H9 (cell line): ENCODE measurements around the gene ZNF469. TPM values are rescaled to one million over a fixed set of nuclear protein-coding genes. Genes with fewer than 3 reads are reported as not detected.

Source experiments
- DNase-seq: peaks from one replicate; pipeline ENCODE4 v3.0.0-alpha.2; 2017
- H2AFZ ChIP-seq: one replicate; pipeline ENCODE4 v1.6.1; 2013; ENCODE audit warnings: mild to moderate bottlenecking, low read length, control low read depth, moderate library complexity
- H2AK5ac ChIP-seq: 2 replicates; pipeline ENCODE4 v1.6.1; 2013; ENCODE audit warnings: low read length, control low read depth, mixed read lengths; ENCODE audit not compliant: insufficient read length
- H2BK120ac ChIP-seq: one replicate; pipeline ENCODE4 v1.6.1; 2013; ENCODE audit warnings: low read depth, mild to moderate bottlenecking, low read length, control low read depth, inconsistent platforms; ENCODE audit not compliant: poor library complexity, severe bottlenecking
- H2BK12ac ChIP-seq: 2 replicates; pipeline ENCODE4 v1.6.1; 2013; ENCODE audit warnings: low read length, control low read depth, mixed read lengths, low read depth; ENCODE audit not compliant: insufficient read length
- H2BK15ac ChIP-seq: 2 replicates; pipeline ENCODE4 v1.6.1; 2013; ENCODE audit warnings: low read depth, low read length, control low read depth
- H2BK20ac ChIP-seq: one replicate; pipeline ENCODE4 v1.6.1; 2013; ENCODE audit warnings: low read depth, mild to moderate bottlenecking, low read length, control low read depth, inconsistent platforms; ENCODE audit not compliant: poor library complexity, severe bottlenecking
- H2BK5ac ChIP-seq: 2 replicates; pipeline ENCODE4 v1.6.1; 2013; ENCODE audit warnings: low read length, control low read depth, mixed read lengths; ENCODE audit not compliant: insufficient read length
- H3K14ac ChIP-seq: 2 replicates; pipeline ENCODE4 v1.6.1; 2013; ENCODE audit warnings: low read length, control low read depth; ENCODE audit not compliant: insufficient read depth
- H3K18ac ChIP-seq: 2 replicates; pipeline ENCODE4 v1.6.1; 2013; ENCODE audit warnings: low read depth, mild to moderate bottlenecking, mixed read lengths, low read length, control low read depth; ENCODE audit not compliant: insufficient read length
- H3K23ac ChIP-seq: 2 replicates; pipeline ENCODE4 v1.6.1; 2013; ENCODE audit warnings: low read length, control low read depth, mixed read lengths, low read depth; ENCODE audit not compliant: insufficient read length
- H3K23me2 ChIP-seq: 2 replicates; pipeline ENCODE4 v1.6.1; 2013; ENCODE audit warnings: low read depth, mild to moderate bottlenecking, mixed read lengths, low read length, control low read depth; ENCODE audit not compliant: insufficient read length, poor library complexity, severe bottlenecking
- H3K27ac ChIP-seq: 2 replicates; pipeline ENCODE4 v1.5.1; 2013; ENCODE audit warnings: low read length, control low read depth, mixed read lengths, low read depth; ENCODE audit not compliant: insufficient read length
- H3K27me3 ChIP-seq: 2 replicates; pipeline ENCODE4 v1.6.1; 2013; ENCODE audit warnings: low read length, control low read depth, inconsistent platforms; ENCODE audit not compliant: insufficient read depth
- H3K4ac ChIP-seq: 2 replicates; pipeline ENCODE4 v1.6.1; 2013; ENCODE audit warnings: low read depth, mild to moderate bottlenecking, control low read depth, inconsistent platforms, low read length, moderate library complexity
- H3K4me1 ChIP-seq: 2 replicates; pipeline ENCODE4 v1.6.1; 2013; ENCODE audit warnings: low read length, control low read depth, inconsistent platforms; ENCODE audit not compliant: insufficient read depth
- H3K4me2 ChIP-seq: 2 replicates; pipeline ENCODE4 v1.6.1; 2013; ENCODE audit warnings: low read length, control low read depth, mixed read lengths; ENCODE audit not compliant: insufficient read length, insufficient read depth
- H3K56ac ChIP-seq: 2 replicates; pipeline ENCODE4 v1.6.1; 2013; ENCODE audit warnings: low read depth, mild to moderate bottlenecking, mixed read lengths, low read length, control low read depth; ENCODE audit not compliant: insufficient read length
- H3K79me1 ChIP-seq: 2 replicates; pipeline ENCODE4 v1.6.1; 2013; ENCODE audit warnings: low read depth, mild to moderate bottlenecking, moderate library complexity, low read length, control low read depth, inconsistent platforms; ENCODE audit not compliant: insufficient read depth, poor library complexity, severe bottlenecking
- H3K79me2 ChIP-seq: 2 replicates; pipeline ENCODE4 v1.6.1; 2013; ENCODE audit warnings: low read length, control low read depth, inconsistent platforms; ENCODE audit not compliant: insufficient read depth
- H3K9ac ChIP-seq: 2 replicates; pipeline ENCODE4 v1.6.1; 2013; ENCODE audit warnings: low read length, control low read depth, mixed read lengths; ENCODE audit not compliant: insufficient read length; ENCODE audit errors: extremely low read depth
- H3K9me3 ChIP-seq: one replicate; pipeline ENCODE4 v1.6.1; 2013; ENCODE audit warnings: low read depth, low read length, inconsistent platforms; ENCODE audit not compliant: control insufficient read depth
- H3T11ph ChIP-seq: one replicate; pipeline ENCODE4 v1.6.1; 2013; ENCODE audit warnings: mild to moderate bottlenecking, low read length, control low read depth, inconsistent platforms
- H4K20me1 ChIP-seq: one replicate; pipeline ENCODE4 v1.6.1; 2013; ENCODE audit not compliant: control insufficient read depth, insufficient read length, insufficient read depth
- H4K5ac ChIP-seq: 2 replicates; pipeline ENCODE4 v1.6.1; 2013; ENCODE audit warnings: low read depth, mild to moderate bottlenecking, mixed read lengths, low read length, control low read depth; ENCODE audit not compliant: insufficient read length
- H4K8ac ChIP-seq: replicated peaks from 2 replicates; pipeline ENCODE4 v1.6.1; 2013; ENCODE audit warnings: low read length, control low read depth, mixed read lengths, low read depth; ENCODE audit not compliant: insufficient read length
- H4K91ac ChIP-seq: 2 replicates; pipeline ENCODE4 v1.6.1; 2013; ENCODE audit warnings: low read depth, mild to moderate bottlenecking, moderate library complexity, mixed read lengths, low read length, control low read depth; ENCODE audit not compliant: insufficient read length
- H3K27ac Mint-ChIP-seq, 3 experiments: 2 replicates in 2 of 3; 3 replicates in 1 of 3; pipeline ENCODE4 v1.8.0; 2020 to 2021; ENCODE audit warnings: mixed read lengths in 3 of 3, mild to moderate bottlenecking in 1 of 3, moderate library complexity in 1 of 3
- H3K27me3 Mint-ChIP-seq: 2 replicates; pipeline ENCODE4 v1.8.0; 2021; ENCODE audit warnings: low read depth, mild to moderate bottlenecking, moderate library complexity, mixed read lengths
- H3K36me3 Mint-ChIP-seq, 3 experiments: 2 replicates in 2 of 3; 3 replicates in 1 of 3; pipeline ENCODE4 v1.8.0; 2020 to 2021; ENCODE audit warnings: low read depth in 3 of 3, mixed read lengths in 3 of 3; ENCODE audit not compliant: insufficient read depth in 1 of 3
- H3K4me1 Mint-ChIP-seq, 2 experiments: 2 replicates each; pipeline ENCODE4 v1.8.0; 2020; ENCODE audit warnings: mixed read lengths in 2 of 2
- H3K4me3 Mint-ChIP-seq, 2 experiments: 2 replicates in 1 of 2; 3 replicates in 1 of 2; pipeline ENCODE4 v1.8.0; 2020 to 2021; ENCODE audit warnings: mild to moderate bottlenecking in 2 of 2, mixed read lengths in 2 of 2, moderate library complexity in 1 of 2
- H3K9me3 Mint-ChIP-seq, 2 experiments: 2 replicates in 1 of 2; 3 replicates in 1 of 2; pipeline ENCODE4 v1.8.0; 2020; ENCODE audit warnings: mild to moderate bottlenecking in 2 of 2, mixed read lengths in 2 of 2, moderate library complexity in 1 of 2
- CTCF ChIP-seq: fragments of 200-600 bp; sonication (generic); conservative IDR thresholded peaks from 3 replicates; pipeline ENCODE4 v1.8.0; 2021; ENCODE audit warnings: antibody characterized with exemption, mild to moderate bottlenecking
- WGBS: extraction: QIAGEN DNeasy Blood & Tissue Kit; methylation state at CpG from one replicate; pipeline ENCODE4 v1.1.7; 2013; ENCODE audit warnings: missing lambda C conversion rate, low lambda C conversion rate, mixed read lengths; ENCODE audit not compliant: insufficient read length; ENCODE audit errors: extremely low coverage; 5-methylcytosine and 5-hydroxymethylcytosine counted together
- total RNA-seq: library from RNA; stranded (reverse); gene quantifications from 2 replicates; pipeline ENCODE4 v1.2.1, GENCODE V29; 2021

The ZNF469 gene
- total RNA-seq, 1 experiment from 2014 or later, result 4.4 TPM

DNA sequence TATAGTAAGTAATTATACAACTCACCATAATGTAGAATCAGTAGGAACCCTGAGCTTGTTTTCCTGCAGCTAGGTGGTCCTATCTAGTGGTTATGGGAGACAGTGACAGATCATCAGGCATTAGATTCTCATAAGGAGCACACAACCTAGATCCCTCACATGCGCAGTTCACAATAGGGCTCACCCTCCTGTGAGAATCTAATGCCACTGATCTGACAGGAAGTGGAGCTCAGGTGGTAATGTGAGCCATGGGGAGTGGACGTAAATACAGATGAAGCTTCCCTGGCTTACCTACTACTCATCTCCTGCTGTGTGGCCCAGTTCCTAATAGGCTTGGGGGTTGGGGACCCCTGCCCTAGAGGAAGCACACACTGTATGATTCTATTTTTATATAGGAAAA lies 21.8 kb upstream of the ZNF469 start:
- no peak for DNase-seq
- Histone ChIP-seq H3K14ac (no peak overlapping the region), H2BK5ac (no peak overlapping the region), H3K9me3 (no peaks in the 10 kb centered on the region), H4K8ac (no peak overlapping the region), H2AK5ac (no peak overlapping the region), H2BK20ac (no peak overlapping the region), H2BK120ac (no peak overlapping the region), H4K91ac (no peak overlapping the region), H3K18ac (no peak overlapping the region), H3K23ac (no peak overlapping the region), H3K27me3 (no peaks in the 10 kb centered on the region), H3K56ac (no peak overlapping the region), H4K20me1 (no peaks in the 10 kb centered on the region), H3K27ac (no peak overlapping the region), H3K4me1 (no peaks in the 10 kb centered on the region), H3K4me2 (no peak overlapping the region), H3K79me2 (no peaks in the 10 kb centered on the region), H3K9ac (no peak overlapping the region), H3K79me1 (no peaks in the 10 kb centered on the region), H4K5ac (no peak overlapping the region), H2AFZ (no peak overlapping the region), H2BK15ac (no peak overlapping the region), H3T11ph (no peak overlapping the region), H3K4ac (no peak overlapping the region), H2BK12ac (no peak overlapping the region), H3K23me2 (no peaks in the 10 kb centered on the region)
- Mint-ChIP-seq H3K27ac (no peak overlapping the region), H3K27me3 (peaks cover 16% of the 10 kb centered on the region), H3K4me1 (peaks cover 9 to 16% of the 10 kb centered on the region in 2 experiments), H3K4me3 (no peak overlapping the region), H3K9me3 (peaks cover 22 to 35% of the 10 kb centered on the region in 2 experiments), H3K36me3 (peaks cover 0 to 6% (median 4%) of the 10 kb centered on the region in 3 experiments; a peak in 4 of 7 replicates)
- WGBS, result no CpG with 5 or more reads among the region's 2 CpGs
- no peak for TF ChIP-seq CTCF
